Rectal smooth muscle tissue (tissue), 1 donor: ENCODE data around the gene ZNF786.

Experiments used
- H3K27ac ChIP-seq: one replicate; pipeline ENCODE4 v1.7.0; 2013; ENCODE audit warnings: low read depth, low read length, inconsistent platforms
- H3K27me3 ChIP-seq: one replicate; pipeline ENCODE4 v1.7.0; 2013; ENCODE audit warnings: low read length; ENCODE audit not compliant: control insufficient read depth, insufficient read depth
- H3K36me3 ChIP-seq: one replicate; pipeline ENCODE4 v1.7.0; 2013; ENCODE audit warnings: low read length; ENCODE audit not compliant: control insufficient read depth, insufficient read depth
- H3K4me1 ChIP-seq: one replicate; pipeline ENCODE4 v1.7.0; 2013; ENCODE audit warnings: low read length; ENCODE audit not compliant: control insufficient read depth, insufficient read depth
- H3K4me3 ChIP-seq: one replicate; pipeline ENCODE4 v1.7.0; 2013; ENCODE audit warnings: low read length
- H3K9ac ChIP-seq: one replicate; pipeline ENCODE4 v1.7.0; 2013; ENCODE audit warnings: low read length

ZNF786 gene

GRCh38 chr7:149022756-149023360 is 67.7 kb downstream of the ZNF786 start:
- Histone ChIP-seq H3K27ac (no peak overlapping the region), H3K4me3 (no peak overlapping the region), H3K4me1 (no peaks in the 10 kb centered on the region), H3K36me3 (peaks cover 11% of the 10 kb centered on the region), H3K9ac (no peak overlapping the region), H3K27me3 (no peaks in the 10 kb centered on the region)

DNA sequence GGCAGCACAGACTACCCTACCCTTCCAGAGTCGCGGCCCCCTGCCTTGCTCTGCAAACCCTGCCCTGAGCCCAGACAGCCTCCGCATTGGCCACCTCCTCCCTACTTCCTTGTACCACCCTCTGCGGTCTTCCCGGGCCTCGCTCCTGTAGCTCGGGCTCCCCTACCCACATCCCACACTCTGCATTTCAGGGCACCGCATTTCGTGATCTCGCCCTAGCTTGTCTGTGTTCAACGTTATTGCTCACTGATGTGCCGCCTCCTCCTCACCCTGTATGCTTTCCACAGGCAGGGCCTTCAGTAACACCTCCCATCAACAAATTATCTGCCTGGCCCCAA is 68.8 kb downstream of the ZNF786 start:
- Histone ChIP-seq H3K36me3 (peaks cover 14% of the 10 kb centered on the region), H3K9ac (no peak overlapping the region), H3K4me1 (no peaks in the 10 kb centered on the region), H3K4me3 (no peak overlapping the region), H3K27me3 (no peaks in the 10 kb centered on the region), H3K27ac (no peak overlapping the region)

GRCh38 chr7:149020483-149020882 is 70.0 kb downstream of the ZNF786 start:
- Histone ChIP-seq H3K36me3 (peaks cover 14% of the 10 kb centered on the region), H3K27me3 (no peaks in the 10 kb centered on the region), H3K4me3 (no peak overlapping the region), H3K4me1 (no peaks in the 10 kb centered on the region), H3K9ac (no peak overlapping the region), H3K27ac (no peak overlapping the region)
